Measurements from ENCODE around the gene FES. TPM values are rescaled to one million over a fixed set of nuclear protein-coding genes. Genes with fewer than 3 reads are reported as not detected.

FES gene
- total RNA-seq, 1 experiment from 2014 or later, result 0.91 TPM

GRCh38 chr15:90851114-90851513 is 33.2 kb upstream of the FES start:
- H3K27me3 Mint-ChIP-seq (ENCODE audit: insufficient read depth, unreplicated experiment), result no peaks in the 10 kb centered on the region
- no peaks in the 10 kb centered on the region for H3K36me3 Mint-ChIP-seq (ENCODE audit: insufficient read depth, unreplicated experiment)
- H3K9me3 Mint-ChIP-seq (ENCODE audit: unreplicated experiment), result no peaks in the 10 kb centered on the region
- DNase-seq (ENCODE audit: unreplicated experiment), result no peak
- TF ChIP-seq CTCF (IDR thresholded peaks at IDR 0.05; ENCODE audit: unreplicated experiment), result no peak
- CTCF ChIA-PET, result no interaction called here
- intact Hi-C loops (cut with micrococcal nuclease), result no loop called here
- H3K27ac Mint-ChIP-seq (ENCODE audit: low read depth, unreplicated experiment), result no peak overlapping the region
- no peak overlapping the region for H3K4me3 Mint-ChIP-seq (ENCODE audit: unreplicated experiment)
- H3K4me1 Mint-ChIP-seq (ENCODE audit: insufficient read depth, unreplicated experiment), result peaks cover 6% of the 10 kb centered on the region
- no TSS peak for BruUV-seq (replicated peaks)
- POLR2A ChIA-PET, result no interaction called here

- peaks cover 6% of the 10 kb centered on the region for H3K4me1 Mint-ChIP-seq (ENCODE audit: insufficient read depth, unreplicated experiment)
- no peak overlapping the region for H3K4me3 Mint-ChIP-seq (ENCODE audit: unreplicated experiment)
- TF ChIP-seq CTCF (IDR thresholded peaks at IDR 0.05; ENCODE audit: unreplicated experiment), result no peak
- intact Hi-C loops (cut with micrococcal nuclease), result no loop called here
- no peaks in the 10 kb centered on the region for H3K9me3 Mint-ChIP-seq (ENCODE audit: unreplicated experiment)
- DNase-seq (ENCODE audit: unreplicated experiment), result no peak
- CTCF ChIA-PET, result no interaction called here
- H3K36me3 Mint-ChIP-seq (ENCODE audit: insufficient read depth, unreplicated experiment), result no peaks in the 10 kb centered on the region
- POLR2A ChIA-PET, result no interaction called here
- no peaks in the 10 kb centered on the region for H3K27me3 Mint-ChIP-seq (ENCODE audit: insufficient read depth, unreplicated experiment)
- no peak overlapping the region for H3K27ac Mint-ChIP-seq (ENCODE audit: low read depth, unreplicated experiment)
- no TSS peak for BruUV-seq (replicated peaks)
Measured at GRCh38 chr15:90851940-90852339, 32.4 kb upstream of the FES start.

GRCh38 chr15:90855139-90855538 is 29.2 kb upstream of the FES start:
- intact Hi-C loops (cut with micrococcal nuclease), result no loop called here
- no peaks in the 10 kb centered on the region for H3K36me3 Mint-ChIP-seq (ENCODE audit: insufficient read depth, unreplicated experiment)
- BruUV-seq (replicated peaks), result no TSS peak
- H3K9me3 Mint-ChIP-seq (ENCODE audit: unreplicated experiment), result no peaks in the 10 kb centered on the region
- no peak overlapping the region for H3K4me3 Mint-ChIP-seq (ENCODE audit: unreplicated experiment)
- no peaks in the 10 kb centered on the region for H3K27me3 Mint-ChIP-seq (ENCODE audit: insufficient read depth, unreplicated experiment)
- no peak for DNase-seq (ENCODE audit: unreplicated experiment)
- POLR2A ChIA-PET, result no interaction called here
- TF ChIP-seq CTCF (IDR thresholded peaks at IDR 0.05; ENCODE audit: unreplicated experiment), result no peak
- peaks cover 6% of the 10 kb centered on the region for H3K4me1 Mint-ChIP-seq (ENCODE audit: insufficient read depth, unreplicated experiment)
- CTCF ChIA-PET, result interaction anchor here (0.6 kb wide), 1 partner anchor 14 kb away, joined by 3 read pairs; no protein-coding TSS in a partner anchor
- H3K27ac Mint-ChIP-seq (ENCODE audit: low read depth, unreplicated experiment), result no peak overlapping the region

GRCh38 chr15:90857337-90857736 is 27.0 kb upstream of the FES start:
- ChIA-PET CTCF (interaction anchor here (1.0 kb wide), 1 partner anchor 157 kb away, joined by 3 read pairs; no protein-coding TSS in a partner anchor), POLR2A (no interaction called here)
- Mint-ChIP-seq H3K27ac (ENCODE audit: low read depth, unreplicated experiment) (no peak overlapping the region), H3K9me3 (ENCODE audit: unreplicated experiment) (no peaks in the 10 kb centered on the region), H3K4me1 (ENCODE audit: insufficient read depth, unreplicated experiment) (peaks cover 6% of the 10 kb centered on the region), H3K27me3 (ENCODE audit: insufficient read depth, unreplicated experiment) (no peaks in the 10 kb centered on the region), H3K36me3 (ENCODE audit: insufficient read depth, unreplicated experiment) (no peaks in the 10 kb centered on the region), H3K4me3 (ENCODE audit: unreplicated experiment) (no peak overlapping the region)
- DNase-seq (ENCODE audit: unreplicated experiment), result no peak
- TF ChIP-seq CTCF (IDR thresholded peaks at IDR 0.05; ENCODE audit: unreplicated experiment), result no peak
- no TSS peak for BruUV-seq (replicated peaks)
- intact Hi-C loops (cut with micrococcal nuclease), result no loop called here
